Measurements from ENCODE around the gene FKRP.

The FKRP gene

GRCh38 chr19:46732172-46732938 lies 13.5 kb upstream of the FKRP start:
- DNase-seq (ENCODE audit: low spot score) = no peak

GRCh38 chr19:46732966-46733689 lies 12.7 kb upstream of the FKRP start:
- DNase-seq (ENCODE audit: low spot score) = no peak

GRCh38 chr19:46733690-46734292 lies 12.1 kb upstream of the FKRP start:
- DNase-seq (ENCODE audit: low spot score) = no peak

DNA sequence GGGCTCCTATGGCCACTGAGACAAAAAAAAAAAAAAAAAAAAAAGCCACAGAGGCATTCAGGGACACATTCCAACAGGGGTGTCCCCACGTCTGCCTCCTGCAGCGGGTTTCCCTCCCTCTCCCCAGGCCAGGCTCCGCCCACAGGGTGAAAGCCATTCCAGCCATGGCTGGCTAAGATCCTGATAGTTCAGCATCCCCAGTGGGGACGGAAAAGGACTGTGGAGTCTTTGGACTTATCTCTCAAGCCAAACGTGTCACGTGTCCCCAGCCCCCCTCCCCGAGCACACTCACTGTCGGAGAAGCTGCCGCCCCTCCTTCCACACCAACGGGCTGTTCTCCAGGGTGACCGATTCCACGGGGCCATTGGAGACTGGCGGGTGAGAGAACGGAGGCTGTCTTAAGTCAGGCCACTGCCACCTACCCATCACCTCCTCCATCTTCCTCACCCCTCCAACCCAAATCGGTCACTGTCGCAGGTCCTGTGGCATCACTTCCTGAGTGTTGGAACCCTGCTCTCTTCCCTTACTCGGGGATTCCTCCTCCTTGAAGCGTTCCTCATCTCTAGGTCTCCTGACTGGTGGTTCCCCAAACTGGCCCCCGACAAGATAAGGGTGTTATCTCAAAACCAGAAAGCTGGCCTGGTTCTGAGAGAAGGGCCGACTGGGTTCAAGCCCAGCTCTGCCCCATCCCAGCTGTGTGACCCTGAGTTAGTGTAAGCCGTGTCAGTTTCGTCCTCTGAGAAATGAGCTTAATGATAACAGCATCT lies 9.1 kb upstream of the FKRP start:
- DNase-seq (ENCODE audit: low spot score) = no peak

DNA sequence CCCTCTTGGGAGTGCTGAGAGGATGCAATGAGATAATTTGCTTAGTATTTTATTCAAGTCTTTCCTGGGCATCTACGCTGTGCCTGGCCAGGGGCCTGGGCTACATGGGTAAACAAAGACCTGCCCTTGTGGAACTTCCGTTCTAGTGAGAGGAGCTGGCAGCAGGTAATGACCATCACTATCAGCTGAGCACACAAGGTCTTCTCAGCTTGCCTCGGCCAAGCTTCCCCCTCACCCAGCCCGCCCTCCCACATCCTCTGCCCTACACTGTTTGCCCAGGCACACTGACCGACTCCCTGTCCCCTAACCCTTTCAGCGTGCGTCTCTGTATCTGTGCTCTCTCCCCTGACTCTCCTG lies 8.6 kb upstream of the FKRP start:
- DNase-seq (ENCODE audit: low spot score) = no peak

GRCh38 chr19:46737761-46738171 lies 8.1 kb upstream of the FKRP start:
- DNase-seq (ENCODE audit: low spot score) = no peak

DNA sequence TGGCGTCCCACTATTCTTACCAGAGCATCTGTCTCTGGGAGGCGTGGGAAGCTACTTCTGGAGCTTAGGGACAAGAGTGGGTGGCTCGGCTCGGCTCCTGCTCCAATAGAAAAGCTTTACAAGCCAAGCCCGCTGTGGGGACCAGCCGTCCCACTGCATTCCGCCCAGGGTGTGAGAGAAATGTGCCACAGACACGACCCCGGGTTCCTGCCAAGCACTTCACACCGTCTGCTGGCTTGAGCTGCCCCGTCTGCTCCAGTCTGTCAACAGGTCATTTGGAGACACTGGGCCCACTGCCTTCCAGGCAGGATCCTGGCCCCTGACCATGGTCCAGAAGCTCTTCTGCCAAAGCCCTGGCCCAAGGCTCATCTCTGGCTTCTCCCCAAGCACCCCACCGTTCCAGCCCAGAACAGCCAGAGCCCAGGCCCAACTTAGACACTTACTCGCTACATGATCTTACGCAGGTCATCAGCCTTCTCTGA lies 6.5 kb upstream of the FKRP start:
- no peak for DNase-seq (ENCODE audit: low spot score)

DNA sequence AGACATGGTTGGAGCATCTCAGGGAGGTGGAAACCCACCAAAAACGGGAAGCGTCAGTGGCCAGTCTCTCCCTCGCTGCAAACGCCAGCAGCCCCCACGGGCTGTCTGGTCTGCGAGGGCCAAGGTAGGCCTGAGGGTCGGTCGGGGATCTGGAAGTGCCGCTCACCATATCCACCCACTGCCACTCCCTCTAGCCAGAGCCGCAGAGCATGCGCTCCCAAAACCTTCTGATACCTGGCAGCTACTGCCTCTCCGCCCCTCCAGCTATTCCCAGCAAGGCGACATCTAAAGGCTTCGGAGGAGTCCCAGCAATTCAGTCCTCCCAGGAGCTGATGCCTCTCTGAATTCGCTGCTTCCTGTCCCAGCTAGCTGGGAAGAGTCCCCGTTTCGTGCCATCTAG lies 4.4 kb upstream of the FKRP start:
- no peak for DNase-seq (ENCODE audit: low spot score)

GRCh38 chr19:46742926-46743480 lies 2.9 kb upstream of the FKRP start:
- no peak for DNase-seq (ENCODE audit: low spot score)

DNA sequence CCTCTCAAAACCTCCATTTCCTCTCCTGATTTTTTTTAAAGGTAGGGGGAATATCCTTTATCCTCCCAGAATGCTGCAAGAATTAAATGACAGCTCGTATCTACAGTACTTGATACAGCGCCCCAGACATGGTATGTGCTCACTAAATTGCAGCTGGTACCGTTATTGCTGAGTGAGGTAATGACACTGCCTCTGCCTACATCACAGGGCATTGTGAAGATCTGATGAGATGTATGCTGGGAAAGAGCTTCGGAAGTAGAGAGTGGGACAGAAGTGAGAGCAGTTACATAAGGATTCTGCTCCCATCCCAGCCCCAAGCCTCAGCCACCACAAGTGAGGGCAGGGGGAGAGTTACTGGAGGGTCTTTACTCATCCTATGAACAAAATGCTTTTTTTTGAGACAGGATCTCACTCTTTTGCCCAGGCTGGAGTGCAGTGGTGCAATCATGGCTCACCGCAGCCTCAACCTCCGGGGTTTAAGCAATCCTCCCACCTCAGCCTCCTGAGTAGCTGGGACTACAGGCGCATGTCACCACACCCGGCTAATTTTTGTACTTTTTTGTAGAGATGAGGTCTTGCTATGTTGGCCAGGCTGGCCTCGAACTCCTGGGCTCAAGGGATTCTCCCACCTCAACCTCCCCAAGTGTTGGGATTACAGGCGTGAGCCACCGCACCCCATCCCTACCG lies 1.7 kb upstream of the FKRP start:
- peak; percentile 77 for DNase-seq (ENCODE audit: low spot score)

GRCh38 chr19:46745030-46745429 lies 827 bp upstream of the FKRP start:
- no peak for DNase-seq (ENCODE audit: low spot score)

DNA sequence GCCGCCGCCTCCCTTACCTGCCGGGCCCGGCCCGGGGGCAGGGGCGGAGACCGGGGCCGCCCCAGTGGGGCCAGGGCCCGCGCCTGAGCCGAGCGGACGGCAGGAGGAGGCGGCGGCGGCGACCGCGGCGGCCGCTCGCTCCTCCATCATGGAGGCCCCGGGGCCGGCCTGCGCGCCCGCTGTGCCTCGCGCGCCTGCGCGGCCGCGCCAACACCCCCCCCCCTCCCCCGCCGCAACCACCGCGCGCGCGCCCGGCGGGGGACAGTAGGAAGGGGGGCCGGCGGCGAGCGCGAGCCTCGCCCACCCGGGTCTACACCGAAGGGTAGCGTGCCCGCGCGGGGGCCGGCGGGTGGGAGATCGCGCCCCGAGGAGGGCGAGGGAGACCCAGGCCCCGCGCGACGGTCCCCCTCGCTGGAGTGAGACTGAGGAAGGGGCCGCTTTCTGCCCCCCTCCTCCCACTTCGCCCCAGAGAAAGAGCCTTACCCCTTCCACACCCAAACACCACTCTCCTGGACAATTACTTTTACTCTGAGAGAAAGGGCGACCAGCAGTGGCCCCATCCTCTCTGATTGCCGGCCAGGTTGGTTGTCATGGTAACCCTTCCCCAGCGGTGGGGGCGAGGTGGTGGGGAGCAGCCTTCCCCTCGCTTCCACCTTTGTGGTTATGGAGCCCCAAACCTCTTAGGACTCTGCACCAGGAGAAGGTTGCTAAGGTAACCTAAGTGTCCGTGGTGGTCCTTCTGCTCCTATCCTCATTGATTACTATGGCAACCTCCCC lies 612 bp downstream of the FKRP start, which contains the start of gene STRN4:
Gene STRN4, minus strand, starts transcription at position 170 of the 777 bp plus-strand sequence. Its CDS starts 20 bp downstream, at position 150.
- DNase-seq (ENCODE audit: low spot score) = no peak

DNA sequence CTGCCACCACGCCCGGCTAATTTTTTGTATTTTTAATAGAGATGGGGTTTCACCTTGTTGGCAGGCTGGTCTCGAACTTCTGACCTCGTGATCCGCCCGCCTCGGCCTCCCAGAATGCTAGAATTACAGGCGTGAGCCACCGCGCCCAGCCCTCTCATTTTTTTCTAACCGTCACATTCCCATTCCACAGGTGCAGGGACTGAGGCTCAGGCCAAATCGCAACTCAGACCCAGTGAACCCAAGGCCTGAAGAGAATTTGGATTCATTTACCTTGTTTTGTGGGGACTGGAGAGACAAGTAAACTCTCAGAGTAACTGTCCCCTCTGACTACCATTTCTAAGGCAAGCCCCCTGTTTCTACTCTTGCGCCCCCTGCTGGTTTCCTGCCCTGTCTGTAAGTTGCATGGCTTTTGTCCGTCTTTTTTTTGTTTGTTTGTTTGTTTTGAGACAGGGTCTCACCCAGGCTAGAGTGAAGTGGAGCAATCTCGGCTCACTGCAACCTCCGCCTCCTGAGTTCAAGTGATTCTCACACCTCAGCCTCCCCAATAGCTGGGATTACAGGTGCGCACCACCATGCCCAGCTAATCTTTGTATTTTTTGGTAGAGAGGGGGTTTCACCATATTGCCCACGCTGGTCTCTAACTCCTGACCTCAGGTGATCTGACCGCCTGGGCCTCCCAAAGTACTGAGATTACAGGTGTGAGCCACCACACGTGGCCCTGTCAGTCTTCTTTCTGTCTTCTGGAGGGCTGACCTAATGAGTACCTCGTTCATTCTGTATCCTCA lies 2.7 kb downstream of the FKRP start:
- no peak for DNase-seq (ENCODE audit: low spot score)

DNA sequence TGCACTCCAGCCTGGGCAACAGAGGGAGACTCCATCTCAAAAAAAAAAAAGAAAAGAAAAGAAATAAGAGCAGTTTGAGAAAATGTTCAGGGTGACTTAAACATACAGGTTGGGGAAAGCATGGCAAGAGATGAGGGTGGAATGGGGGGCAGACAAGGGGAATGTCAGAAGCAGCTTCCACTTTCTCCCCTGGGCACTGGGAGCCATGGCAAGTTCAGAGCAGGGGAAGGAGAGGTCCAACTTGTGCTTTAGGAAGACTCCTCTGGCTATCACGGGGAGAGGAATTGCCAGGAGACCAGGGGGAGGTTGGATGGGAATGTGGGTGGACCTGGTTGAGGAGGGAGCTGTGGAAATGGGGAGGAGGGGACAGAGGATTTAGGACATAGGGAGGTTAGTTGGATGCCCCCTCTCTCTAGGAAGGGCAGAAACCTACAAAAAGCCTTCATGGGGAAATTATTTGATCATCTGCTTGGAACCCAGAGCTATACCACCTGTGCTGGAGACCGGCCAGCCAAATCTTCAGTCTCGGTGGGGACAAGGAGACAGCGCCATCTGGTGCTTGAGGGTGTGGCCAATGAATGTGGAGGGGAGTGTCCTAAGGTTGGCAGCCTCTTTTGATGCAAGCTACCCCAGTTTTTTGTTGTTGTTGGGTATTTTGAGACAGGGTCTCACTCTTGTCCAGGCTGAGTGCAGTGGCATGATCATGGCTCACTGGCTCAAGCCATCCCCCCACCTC lies 7.7 kb downstream of the FKRP start:
- no peak for DNase-seq (ENCODE audit: low spot score)

DNA sequence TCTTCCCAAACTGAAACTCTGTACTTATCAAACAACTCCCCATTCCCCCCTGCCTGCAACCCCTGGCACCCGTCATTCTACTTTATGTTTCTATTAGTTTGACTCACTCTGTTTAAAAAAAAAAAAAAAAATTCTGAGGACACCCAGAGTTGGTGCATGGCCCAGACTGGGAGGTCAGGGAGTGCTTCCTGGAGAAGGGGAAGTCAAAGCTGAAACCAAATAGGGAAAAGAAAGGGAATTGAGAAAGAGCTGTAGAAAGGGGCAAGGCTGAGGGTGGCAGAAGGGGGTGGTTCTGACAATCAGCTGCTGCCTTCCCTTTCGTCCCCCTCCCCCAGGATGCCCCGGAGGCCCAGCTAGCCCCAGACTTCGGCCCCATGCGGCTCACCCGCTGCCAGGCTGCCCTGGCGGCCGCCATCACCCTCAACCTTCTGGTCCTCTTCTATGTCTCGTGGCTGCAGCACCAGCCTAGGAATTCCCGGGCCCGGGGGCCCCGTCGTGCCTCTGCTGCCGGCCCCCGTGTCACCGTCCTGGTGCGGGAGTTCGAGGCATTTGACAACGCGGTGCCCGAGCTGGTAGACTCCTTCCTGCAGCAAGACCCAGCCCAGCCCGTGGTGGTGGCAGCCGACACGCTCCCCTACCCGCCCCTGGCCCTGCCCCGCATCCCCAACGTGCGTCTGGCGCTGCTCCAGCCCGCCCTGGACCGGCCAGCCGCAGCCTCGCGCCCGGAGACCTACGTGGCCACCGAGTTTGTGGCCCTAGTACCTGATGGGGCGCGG lies 9.4 kb downstream of the FKRP start:
- DNase-seq (ENCODE audit: low spot score) = no peak

- no peak for DNase-seq (ENCODE audit: low spot score)
These were observed 10.1 kb downstream of the FKRP start for GRCh38 chr19:46755853-46756543.

DNA sequence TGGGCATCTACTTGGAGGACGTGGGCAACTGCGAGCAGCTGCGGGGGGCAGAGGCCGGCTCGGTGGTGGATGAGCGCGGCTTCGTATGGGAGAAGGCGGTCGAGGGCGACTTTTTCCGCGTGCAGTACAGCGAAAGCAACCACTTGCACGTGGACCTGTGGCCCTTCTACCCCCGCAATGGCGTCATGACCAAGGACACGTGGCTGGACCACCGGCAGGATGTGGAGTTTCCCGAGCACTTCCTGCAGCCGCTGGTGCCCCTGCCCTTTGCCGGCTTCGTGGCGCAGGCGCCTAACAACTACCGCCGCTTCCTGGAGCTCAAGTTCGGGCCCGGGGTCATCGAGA lies 10.7 kb downstream of the FKRP start:
- no peak for DNase-seq (ENCODE audit: low spot score)

DNA sequence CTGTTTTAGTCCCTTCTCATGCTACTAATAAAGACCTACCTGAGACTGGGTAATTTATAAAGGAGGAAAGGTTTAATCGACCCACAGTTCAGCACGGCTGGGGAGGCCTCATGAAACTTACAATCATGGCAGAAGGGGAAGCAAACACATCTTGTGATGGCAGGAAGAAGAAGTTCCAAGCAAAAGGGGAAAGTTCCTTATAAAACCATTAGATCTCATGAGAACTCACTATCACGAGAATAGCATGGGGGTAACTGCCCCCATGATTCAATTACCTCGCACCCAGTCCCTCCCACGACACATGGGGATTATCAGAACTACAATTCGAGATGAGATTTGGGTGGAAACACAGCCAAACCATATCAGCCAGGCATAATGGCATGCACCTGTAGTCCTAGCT lies 13.3 kb downstream of the FKRP start:
- no peak for DNase-seq (ENCODE audit: low spot score)

All from putamen (tissue), 1 donor.